IPS DF 4.7 (cell line): ENCODE data around the gene SIN3A.

ENCODE experiments used
- DNase-seq: peaks from one replicate; pipeline ENCODE4 v3.0.0-alpha.2; 2013; ENCODE audit warnings: low spot score; ENCODE audit errors: extremely low read depth

SIN3A gene

DNA sequence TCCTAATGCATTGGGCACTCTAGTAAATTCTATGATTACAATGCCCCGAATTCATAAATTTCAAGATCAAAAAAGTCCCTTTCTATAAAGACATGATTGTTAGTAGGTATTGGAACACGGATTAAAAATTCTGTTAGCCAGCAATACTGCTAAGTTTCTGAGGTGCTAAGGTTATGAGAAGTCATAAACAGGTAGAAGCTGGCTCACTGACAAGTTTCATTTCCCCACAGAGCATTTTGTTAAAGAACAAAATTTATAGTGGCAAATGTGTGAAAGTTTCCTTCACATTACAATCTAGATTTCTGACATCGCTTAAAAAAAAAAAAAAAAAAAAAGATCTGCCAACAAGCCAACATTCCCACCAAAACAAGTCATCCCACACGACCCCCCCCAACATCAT lies 70.7 kb downstream of the SIN3A start:
- no peak for DNase-seq

GRCh38 chr15:75371901-75372688 lies 79.4 kb downstream of the SIN3A start:
- DNase-seq: no peak

- DNase-seq: no peak
Measured at GRCh38 chr15:75371486-75371885, 80.0 kb downstream of the SIN3A start.

- no peak for DNase-seq
Measured at GRCh38 chr15:75369897-75370581, 81.5 kb downstream of the SIN3A start.

DNA sequence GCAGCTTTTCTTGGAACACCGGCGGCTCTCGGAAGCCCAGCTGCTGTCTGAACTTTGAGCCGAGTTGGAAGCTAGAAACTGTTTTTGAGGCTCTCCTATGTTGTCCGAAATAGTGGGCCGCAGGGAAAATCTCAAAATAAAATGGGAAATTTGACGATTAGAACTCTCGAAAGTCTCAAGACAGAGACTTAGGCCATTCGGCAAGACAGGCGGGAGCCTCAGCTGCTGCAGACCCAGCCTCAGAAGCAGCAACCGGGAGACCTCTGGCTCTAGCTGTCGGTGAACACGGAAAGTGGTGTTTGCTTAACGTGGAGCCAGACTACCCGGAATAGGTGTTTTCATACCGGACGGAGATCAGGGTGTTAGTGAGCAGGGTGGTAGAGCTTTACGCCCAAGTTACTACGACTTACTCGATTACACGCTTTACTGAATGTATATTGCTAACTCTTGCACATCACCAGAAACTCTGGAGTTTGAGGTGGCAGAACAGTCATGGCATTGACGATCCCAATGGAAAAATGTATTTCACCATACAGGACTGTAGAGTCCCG lies 82.7 kb downstream of the SIN3A start:
- no peak for DNase-seq

GRCh38 chr15:75367913-75368688 lies 83.4 kb downstream of the SIN3A start, which contains the start of gene MAN2C1:
MAN2C1 (minus strand) TSS chr15:75368607; CDS start chr15:75368583, 24 bp downstream.
- peak; percentile 89 for DNase-seq

GRCh38 chr15:75367406-75367912 lies 84.0 kb downstream of the SIN3A start:
- no peak for DNase-seq

- DNase-seq: no peak
Measured at GRCh38 chr15:75367006-75367405, 84.5 kb downstream of the SIN3A start.

DNA sequence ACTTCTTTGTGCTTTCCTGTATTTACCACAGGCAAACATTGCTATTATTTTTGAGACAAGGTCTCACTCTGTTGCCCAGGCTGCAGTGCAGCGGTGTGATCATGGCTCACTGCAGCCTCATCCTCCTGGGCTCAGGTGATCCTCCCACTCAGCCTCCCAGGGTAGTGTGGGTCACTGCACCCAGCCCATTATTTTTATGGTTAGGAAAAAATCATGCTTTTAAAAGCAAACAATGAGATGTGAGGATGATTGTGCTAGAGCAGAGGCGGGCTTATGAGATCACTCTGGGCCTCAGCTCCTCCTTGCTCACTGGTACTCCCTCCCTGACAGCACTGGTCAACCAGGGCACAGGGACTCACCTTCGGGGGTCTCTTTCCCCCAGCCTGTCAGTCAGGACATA lies 85.3 kb downstream of the SIN3A start:
- DNase-seq: no peak

DNA sequence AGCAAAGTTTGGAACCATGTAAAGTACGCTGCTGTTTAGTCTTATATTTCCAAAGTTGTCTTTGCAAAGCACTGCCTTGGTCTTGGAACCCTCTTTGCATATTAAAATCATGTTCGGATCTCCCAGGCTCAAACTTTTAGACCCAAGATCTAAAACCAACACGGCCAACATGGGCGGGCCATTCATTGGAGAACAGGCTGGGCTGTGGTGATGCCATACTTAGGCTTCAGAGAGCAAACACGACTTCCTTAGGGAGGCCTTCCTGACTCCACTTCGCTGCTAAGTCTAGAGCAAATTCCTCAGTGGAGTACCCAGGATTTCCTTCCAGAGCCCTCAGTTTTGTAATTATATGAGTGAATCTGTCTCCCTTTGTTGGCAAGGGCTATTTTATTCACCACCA lies 86.6 kb downstream of the SIN3A start:
- DNase-seq: no peak

- no peak for DNase-seq
Measured at GRCh38 chr15:75363786-75364185, 87.7 kb downstream of the SIN3A start.

DNA sequence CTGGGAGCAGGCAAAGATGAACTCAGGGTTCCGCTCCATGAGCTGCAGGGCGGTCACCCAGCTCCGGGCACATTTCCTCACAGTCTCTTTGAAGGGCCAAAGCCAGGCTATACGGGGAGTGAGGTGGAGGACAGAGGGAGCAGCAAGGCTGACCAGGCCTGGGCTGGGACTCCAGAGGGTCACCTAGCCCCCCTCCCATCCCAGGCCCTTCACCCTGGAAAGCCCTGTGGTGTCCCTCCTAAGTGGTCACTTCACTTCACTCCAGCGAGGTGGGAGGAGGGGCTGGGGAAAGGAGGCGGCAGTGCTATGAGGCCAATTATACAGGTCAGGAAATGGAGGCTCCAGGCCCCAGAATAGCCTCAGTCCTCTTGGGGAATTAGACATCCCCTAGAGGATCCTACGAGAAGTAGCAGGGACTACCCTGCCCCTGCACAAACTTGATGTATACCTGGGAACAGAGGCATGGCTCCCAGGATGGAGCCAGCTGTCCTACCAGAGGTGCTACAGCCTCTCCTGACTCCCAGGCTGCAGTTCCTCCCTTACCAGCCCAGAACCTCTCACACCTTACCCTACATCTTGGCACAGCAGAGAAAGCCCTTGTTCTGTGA lies 88.7 kb downstream of the SIN3A start:
- DNase-seq: no peak

GRCh38 chr15:75361989-75362641 lies 89.4 kb downstream of the SIN3A start:
- no peak for DNase-seq

- no peak for DNase-seq
Measured at GRCh38 chr15:75361361-75361988, 90.0 kb downstream of the SIN3A start.

- DNase-seq: no peak
Measured at GRCh38 chr15:75360856-75361255, 90.6 kb downstream of the SIN3A start.

DNA sequence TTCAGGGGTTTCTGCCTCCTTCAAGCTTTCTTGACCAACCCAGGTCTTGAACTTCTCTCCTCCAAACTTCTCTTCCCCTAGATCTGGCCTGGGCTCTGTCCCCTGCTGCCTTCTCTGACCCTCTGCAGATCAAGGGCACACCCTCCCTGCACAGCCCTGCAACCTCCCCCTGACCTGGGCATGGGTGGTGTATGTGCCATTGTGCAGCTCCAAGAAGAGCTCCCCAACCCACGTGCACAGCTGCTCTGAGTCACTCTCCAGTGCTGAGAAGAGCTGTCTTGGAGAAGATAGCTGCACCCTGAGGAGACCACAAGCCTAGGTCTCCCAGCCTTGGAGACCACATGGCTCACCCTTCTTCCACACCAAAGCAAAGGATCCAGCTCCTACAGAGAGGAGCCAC lies 91.1 kb downstream of the SIN3A start:
- no peak for DNase-seq

- no peak for DNase-seq
Measured at GRCh38 chr15:75359537-75360250, 91.8 kb downstream of the SIN3A start.

GRCh38 chr15:75358771-75359536 lies 92.5 kb downstream of the SIN3A start:
- DNase-seq: no peak
